ENCODE results near the gene LDB1.

The LDB1 gene

DNA sequence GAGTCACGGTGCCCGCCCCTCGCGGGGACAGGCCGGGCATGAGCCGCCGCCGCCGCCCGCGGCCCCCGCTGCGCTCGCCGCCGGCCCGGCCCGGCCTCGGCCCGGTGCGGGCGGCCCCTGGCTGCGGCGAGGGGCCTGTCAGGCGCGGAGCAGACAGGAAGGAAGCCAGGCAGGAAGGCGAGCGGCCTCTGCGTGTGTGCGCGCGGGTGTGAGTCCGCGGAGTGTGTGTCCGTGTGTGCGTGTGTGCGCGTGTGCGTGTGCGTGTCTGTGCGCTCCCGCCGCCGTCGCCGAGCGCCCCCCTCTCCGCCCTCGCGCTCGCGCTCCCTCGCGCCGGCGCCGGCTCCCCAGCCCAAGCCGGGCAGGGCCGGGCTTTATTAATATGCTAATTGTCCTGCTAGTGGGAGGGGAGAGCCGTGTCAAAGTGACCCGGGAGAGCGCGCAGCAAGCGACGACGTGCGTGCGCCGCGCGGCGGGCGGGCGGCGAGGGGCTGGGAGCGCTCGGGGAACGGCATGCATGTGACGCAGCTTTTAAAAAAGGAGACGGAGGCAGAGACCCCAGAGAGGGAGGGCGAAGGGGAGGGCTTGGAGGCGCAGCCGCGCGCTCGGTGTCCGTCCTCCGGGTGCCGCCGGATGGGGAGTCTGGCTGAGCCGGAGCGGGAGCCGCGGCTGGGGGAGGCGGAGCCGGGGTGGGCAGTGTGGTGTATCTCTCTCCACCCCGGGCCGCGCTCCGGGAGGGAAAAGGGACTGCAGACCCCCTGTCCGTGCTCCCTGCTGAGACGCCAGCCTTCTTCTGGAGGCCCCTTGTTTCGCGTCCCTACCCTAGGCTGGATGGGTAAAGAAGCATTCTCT lies at the start of gene LDB1:
Gene LDB1 (minus strand): TSS at position 227 of the 849 bp plus-strand sequence. CDS start 258 bp downstream, outside the sequence.
- DNase-seq = peak; percentile 26

DNA sequence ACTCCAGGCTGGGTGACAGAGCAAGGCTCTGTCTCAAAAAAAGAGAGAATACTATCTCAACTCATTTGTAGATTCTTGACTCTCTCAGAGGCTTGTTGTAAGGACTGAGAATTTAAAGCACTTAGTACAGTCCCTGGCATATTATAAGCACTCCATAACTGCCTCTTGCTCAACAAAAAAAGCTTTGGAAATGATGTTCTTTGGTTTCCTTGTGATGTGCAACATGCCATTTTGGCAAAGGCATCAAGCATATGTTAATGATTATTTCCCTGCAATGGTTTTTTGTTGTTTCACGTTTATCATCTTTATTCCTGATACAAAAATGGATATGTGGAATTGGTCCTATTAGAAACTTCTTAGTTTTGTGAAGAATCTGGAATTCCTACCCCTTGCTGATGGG lies 47.7 kb upstream of the LDB1 start:
- no peak for DNase-seq

DNA sequence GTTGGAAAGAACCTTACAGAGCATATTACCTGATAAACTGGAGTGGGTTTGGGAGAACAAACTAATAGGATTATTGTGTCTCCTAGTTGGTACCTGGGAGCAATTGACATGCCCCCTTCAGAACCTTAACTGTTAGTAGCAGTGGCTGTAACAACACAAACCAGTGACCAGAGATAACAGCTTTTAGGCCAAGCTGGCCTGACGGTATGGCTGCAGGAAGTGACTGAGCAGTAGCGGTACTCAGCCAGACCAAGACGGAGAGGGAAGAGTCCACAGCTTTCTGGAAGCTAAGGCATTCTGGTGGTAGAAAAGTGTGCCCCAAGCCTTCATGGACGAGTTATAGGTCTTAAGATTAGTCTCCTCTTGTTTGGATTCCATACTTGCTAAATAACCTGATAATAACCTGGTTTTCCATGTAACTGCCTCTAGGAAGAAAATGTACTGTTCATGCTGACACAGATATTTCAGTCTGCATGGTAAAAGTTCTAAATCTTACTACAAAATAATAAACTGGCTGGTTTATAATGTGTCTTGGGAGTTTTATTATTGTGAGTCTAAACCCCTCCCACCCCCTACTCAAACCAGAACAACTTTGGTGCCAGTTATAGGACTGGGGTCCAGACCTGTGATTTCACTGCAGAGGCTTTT lies 43.3 kb upstream of the LDB1 start:
- DNase-seq = no peak

DNA sequence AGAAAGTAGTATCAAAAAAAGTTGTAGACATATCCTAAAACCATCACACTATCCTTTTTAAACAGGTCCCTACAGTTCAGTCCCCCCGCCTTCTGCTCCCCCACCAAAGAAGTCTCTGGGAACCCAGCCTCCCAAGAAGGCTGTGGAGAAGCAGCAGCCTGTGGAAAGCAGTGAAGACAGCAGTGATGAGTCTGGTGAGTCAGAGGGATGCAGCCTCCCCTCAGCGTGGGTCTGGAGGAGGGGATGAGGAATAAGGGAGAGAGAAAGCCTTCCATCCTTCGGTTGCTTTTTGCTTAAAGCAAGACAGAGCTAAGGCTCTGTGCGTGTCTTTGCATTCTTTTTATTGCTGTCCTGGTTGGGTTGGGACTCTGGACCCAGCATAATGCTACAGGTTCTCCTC lies 39.7 kb upstream of the LDB1 start:
- no peak for DNase-seq

GRCh38 chr10:102159051-102159597 lies 39.0 kb upstream of the LDB1 start:
- DNase-seq = no peak

GRCh38 chr10:102157224-102157623 lies 37.1 kb upstream of the LDB1 start:
- no peak for DNase-seq

GRCh38 chr10:102154466-102155116 lies 34.4 kb upstream of the LDB1 start:
- no peak for DNase-seq

GRCh38 chr10:102153093-102153620 lies 33.0 kb upstream of the LDB1 start:
- no peak for DNase-seq

DNA sequence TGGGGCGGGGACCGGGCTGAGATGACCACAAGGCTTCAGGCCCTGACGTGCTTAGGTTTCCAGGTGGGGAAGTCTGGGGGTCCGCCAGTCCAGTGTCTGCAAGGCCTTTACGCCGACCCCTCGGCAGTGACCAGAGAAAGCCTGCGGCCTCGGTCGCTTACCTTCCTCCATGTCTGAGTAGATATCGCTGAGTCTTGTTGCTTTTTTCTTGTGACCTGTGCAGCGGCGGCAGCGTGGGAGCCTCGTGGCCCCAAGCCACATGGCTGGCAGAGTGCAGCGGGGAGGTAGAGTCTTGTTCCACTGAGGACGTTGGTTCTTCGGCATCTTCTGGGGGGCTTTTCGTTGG lies 32.4 kb upstream of the LDB1 start:
- no peak for DNase-seq

GRCh38 chr10:102151774-102152544 lies 31.8 kb upstream of the LDB1 start, which contains the start of gene NOLC1:
NOLC1 (plus strand) TSS chr10:102152389; CDS start chr10:102152411, 22 bp downstream.
- peak; percentile 89 for DNase-seq

DNA sequence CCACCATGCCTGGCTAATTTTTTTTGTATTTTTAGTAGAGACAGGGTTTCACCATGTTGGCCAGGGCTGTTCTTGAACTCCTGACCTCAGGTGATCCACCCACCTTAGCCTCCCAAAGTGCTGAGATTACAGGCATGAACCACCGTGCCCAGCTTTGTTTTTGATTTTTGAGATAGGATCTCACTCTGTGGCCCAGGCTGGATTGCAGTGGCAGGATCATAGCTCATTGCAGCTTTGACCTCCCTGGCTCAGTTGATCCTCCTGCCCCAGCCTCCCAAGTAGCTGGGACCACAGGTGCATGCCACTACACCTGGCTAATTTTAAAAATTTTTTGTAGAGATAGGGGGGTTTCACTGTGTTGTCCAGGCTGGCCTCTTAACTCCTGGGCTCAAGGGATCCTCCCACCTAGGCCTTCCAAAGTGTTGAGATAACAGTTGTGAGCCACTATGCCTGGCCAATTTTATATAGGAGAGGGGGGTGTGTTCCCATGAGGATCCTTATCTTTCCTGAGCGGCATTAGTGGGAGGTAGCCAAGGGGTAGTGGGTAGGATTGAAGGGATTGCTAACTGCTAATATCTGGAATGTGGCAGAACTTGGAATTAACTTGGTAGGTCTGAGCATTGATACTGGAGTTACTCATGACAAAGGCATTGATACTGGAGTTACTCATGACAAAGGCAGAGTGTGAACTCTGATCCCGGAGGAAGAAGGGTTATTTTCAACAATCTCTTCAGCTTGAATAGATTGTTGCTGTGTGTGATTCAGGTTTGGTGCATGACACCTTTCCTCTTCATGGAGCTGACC lies 31.0 kb upstream of the LDB1 start:
- DNase-seq = no peak

GRCh38 chr10:102148275-102148674 lies 28.1 kb upstream of the LDB1 start:
- no peak for DNase-seq

- DNase-seq = no peak
Observed at GRCh38 chr10:102147561-102147960, 27.4 kb upstream of the LDB1 start.

- no peak for DNase-seq
Observed at GRCh38 chr10:102146971-102147428, 26.8 kb upstream of the LDB1 start.

GRCh38 chr10:102141583-102142107 lies 21.5 kb upstream of the LDB1 start:
- no peak for DNase-seq

DNA sequence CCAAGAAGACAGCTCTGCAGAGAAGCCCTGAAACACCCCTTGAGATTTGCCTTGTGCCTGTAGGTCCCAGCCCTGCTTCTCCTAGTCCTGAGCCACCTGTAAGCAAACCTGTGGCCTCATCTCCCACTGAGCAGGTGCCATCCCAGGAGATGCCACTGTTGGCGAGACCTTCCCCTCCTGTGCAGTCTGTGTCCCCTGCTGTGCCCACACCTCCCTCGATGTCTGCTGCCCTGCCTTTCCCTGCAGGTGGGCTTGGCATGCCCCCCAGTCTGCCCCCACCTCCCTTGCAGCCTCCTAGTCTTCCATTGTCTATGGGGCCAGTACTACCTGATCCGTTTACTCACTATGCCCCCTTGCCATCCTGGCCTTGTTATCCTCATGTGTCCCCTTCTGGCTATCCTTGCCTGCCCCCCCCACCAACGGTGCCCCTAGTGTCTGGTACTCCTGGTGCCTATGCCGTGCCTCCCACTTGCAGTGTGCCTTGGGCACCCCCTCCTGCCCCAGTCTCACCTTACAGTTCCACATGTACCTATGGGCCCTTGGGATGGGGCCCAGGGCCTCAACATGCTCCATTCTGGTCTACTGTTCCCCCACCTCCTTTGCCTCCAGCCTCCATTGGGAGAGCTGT lies 20.9 kb upstream of the LDB1 start:
- no peak for DNase-seq

DNA sequence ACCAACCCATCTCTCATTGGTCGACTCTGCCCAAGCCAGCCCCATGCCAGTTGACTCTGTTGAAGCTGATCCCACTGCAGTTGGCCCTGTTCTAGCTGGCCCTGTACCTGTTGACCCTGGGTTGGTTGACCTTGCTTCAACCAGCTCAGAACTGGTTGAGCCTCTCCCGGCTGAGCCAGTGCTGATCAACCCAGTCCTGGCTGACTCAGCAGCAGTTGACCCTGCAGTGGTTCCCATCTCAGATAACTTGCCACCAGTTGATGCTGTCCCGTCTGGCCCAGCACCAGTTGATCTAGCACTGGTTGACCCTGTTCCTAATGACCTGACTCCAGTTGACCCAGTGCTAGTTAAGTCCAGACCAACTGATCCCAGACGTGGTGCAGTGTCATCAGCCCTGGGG lies 20.1 kb upstream of the LDB1 start:
- DNase-seq = no peak

GRCh38 chr10:102139281-102140110 lies 19.3 kb upstream of the LDB1 start:
- no peak for DNase-seq

DNA sequence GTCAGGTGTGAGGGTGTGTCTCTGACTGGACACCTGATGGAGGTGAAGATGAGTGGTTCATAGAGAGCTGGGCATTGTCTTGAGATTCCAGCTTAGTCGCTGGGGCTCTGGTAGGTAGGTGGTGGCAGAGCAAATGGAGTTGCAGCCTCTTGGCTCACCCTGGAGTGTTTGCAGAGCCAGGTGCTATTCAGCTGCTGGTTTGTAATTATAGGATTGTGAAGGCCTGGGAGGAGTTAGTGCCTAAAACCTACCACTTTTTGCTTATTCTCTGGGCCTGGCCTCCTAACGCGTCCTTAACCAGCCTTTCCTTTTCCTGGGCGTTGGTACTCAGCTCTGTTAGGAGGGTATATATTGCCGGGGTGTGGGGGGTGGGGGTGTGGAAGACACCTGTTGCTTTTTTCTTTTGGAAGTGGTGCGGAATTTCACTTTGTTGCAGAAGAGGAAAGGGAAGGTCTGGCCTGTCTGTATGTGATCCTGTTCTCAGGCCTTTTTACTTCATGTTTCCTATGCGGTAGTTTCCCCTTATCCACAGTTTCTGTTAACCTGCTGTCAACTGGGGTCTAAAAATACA lies 15.9 kb upstream of the LDB1 start:
- DNase-seq = no peak

All from SIG-M5 (cell line).